Activated CD4-positive, alpha-beta T cell treated with anti-CD3 and anti-CD28 coated beads for 48 hours (primary cell): ENCODE results near the gene GPR3.

Experiments used
- DNase-seq: peaks from one replicate; pipeline ENCODE4 v3.0.0-alpha.2; 2020

The GPR3 gene

GRCh38 chr1:27358928-27359313, 33.5 kb upstream of the GPR3 start:
- DNase-seq: no peak

GRCh38 chr1:27359822-27360158, 32.6 kb upstream of the GPR3 start:
- DNase-seq: no peak

GRCh38 chr1:27360159-27361043, 32.0 kb upstream of the GPR3 start:
- peak; percentile 42 for DNase-seq

- DNase-seq: no peak
Measured at GRCh38 chr1:27361044-27361402, 31.4 kb upstream of the GPR3 start.

GRCh38 chr1:27361553-27361952, 30.9 kb upstream of the GPR3 start:
- DNase-seq: no peak

GRCh38 chr1:27363766-27364695, 28.4 kb upstream of the GPR3 start:
- DNase-seq: no peak

- DNase-seq: no peak
Measured at GRCh38 chr1:27364696-27365371, 27.6 kb upstream of the GPR3 start.

- peak; percentile 85 for DNase-seq
Measured at GRCh38 chr1:27365372-27366112, 26.9 kb upstream of the GPR3 start.

- peak; percentile 91 for DNase-seq
Measured at GRCh38 chr1:27366113-27366410, 26.4 kb upstream of the GPR3 start.

- DNase-seq: peak; percentile 76
Measured at GRCh38 chr1:27366411-27367159, 25.8 kb upstream of the GPR3 start, which contains the start of gene MAP3K6. MAP3K6 (minus strand) TSS chr1:27366961; CDS start chr1:27366597, 364 bp downstream.

GRCh38 chr1:27367160-27367650, 25.2 kb upstream of the GPR3 start:
- DNase-seq: no peak

GRCh38 chr1:27368869-27369582, 23.4 kb upstream of the GPR3 start:
- DNase-seq: no peak

- no peak for DNase-seq
Measured at GRCh38 chr1:27372022-27372807, 20.2 kb upstream of the GPR3 start.

GRCh38 chr1:27372808-27373690, 19.4 kb upstream of the GPR3 start:
- DNase-seq: no peak

GRCh38 chr1:27374362-27375086, 17.9 kb upstream of the GPR3 start, which contains the start of gene FCN3:
FCN3 (minus strand) TSS chr1:27374824; CDS start chr1:27374818, 6 bp downstream.
- DNase-seq: no peak

- no peak for DNase-seq
Measured at GRCh38 chr1:27377760-27378495, 14.5 kb upstream of the GPR3 start.

GRCh38 chr1:27379564-27380122, 12.8 kb upstream of the GPR3 start:
- no peak for DNase-seq
